Neural cell (in vitro differentiated cells): ENCODE measurements around the gene OR10J4.

Experiments used
- EP300 ChIP-seq: fragments of 450-650 bp; conservative IDR thresholded peaks from 2 replicates; pipeline ENCODE4 v1.6.1; 2014; ENCODE audit warnings: antibody characterized with exemption, mild to moderate bottlenecking, moderate library complexity; ENCODE audit not compliant: poor library complexity, severe bottlenecking
- EZH2 ChIP-seq: fragments of 200-600, 300-800 bp; shearing (Covaris generic), sonication (generic); IDR thresholded peaks from 2 replicates; pipeline ENCODE4 v1.6.1; 2014; ENCODE audit warnings: antibody characterized with exemption, low read length, borderline replicate concordance, mild to moderate bottlenecking; ENCODE audit not compliant: insufficient read depth, poor library complexity, severe bottlenecking
- SMC3 ChIP-seq: fragments of 450-650 bp; conservative IDR thresholded peaks from 2 replicates; pipeline ENCODE4 v1.6.1; 2014; ENCODE audit warnings: antibody characterized with exemption, mild to moderate bottlenecking, moderate library complexity; ENCODE audit not compliant: poor library complexity
- TAF1 ChIP-seq: IDR thresholded peaks from 2 replicates; pipeline ENCODE4 v1.6.1; 2012; ENCODE audit warnings: low read depth
- TF ChIP-seq, protein P1 (sequence below): fragments of 450-650 bp; IDR thresholded peaks from 2 replicates; pipeline ENCODE4 v1.5.1; 2014; ENCODE audit warnings: antibody characterized with exemption, mild to moderate bottlenecking, moderate library complexity; ENCODE audit not compliant: poor library complexity, severe bottlenecking
- TF ChIP-seq, protein P2 (sequence below): IDR thresholded peaks from 2 replicates; pipeline ENCODE4 v1.6.1; 2012; ENCODE audit warnings: borderline replicate concordance

DNA sequence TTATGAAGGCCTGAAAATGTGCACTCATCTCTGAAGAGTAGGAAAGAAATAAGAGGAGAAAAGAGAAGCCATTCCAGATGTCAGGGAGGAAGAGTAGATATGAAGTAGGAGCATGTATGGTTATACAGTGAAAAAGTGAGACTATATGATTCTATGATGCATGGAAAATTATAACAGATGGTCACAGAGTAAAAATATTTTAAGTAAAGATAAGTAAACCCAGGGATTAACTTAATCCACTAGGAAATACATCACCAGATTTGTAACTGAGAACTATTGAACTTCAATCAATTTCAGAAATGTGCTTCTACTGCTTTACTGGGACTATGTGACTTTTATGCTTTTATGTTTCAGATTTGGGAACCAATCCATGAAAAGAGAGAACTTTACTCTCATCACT is 7.4 kb downstream of the OR10J4 start, which contains the start of gene OR10J1:
- TF ChIP-seq EZH2 (no peak), TAF1 (no peak), EP300 (no peak), SMC3 (no peak)
- TF ChIP-seq, protein P1, sequence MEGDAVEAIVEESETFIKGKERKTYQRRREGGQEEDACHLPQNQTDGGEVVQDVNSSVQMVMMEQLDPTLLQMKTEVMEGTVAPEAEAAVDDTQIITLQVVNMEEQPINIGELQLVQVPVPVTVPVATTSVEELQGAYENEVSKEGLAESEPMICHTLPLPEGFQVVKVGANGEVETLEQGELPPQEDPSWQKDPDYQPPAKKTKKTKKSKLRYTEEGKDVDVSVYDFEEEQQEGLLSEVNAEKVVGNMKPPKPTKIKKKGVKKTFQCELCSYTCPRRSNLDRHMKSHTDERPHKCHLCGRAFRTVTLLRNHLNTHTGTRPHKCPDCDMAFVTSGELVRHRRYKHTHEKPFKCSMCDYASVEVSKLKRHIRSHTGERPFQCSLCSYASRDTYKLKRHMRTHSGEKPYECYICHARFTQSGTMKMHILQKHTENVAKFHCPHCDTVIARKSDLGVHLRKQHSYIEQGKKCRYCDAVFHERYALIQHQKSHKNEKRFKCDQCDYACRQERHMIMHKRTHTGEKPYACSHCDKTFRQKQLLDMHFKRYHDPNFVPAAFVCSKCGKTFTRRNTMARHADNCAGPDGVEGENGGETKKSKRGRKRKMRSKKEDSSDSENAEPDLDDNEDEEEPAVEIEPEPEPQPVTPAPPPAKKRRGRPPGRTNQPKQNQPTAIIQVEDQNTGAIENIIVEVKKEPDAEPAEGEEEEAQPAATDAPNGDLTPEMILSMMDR, result no peak
- TF ChIP-seq, protein P2, sequence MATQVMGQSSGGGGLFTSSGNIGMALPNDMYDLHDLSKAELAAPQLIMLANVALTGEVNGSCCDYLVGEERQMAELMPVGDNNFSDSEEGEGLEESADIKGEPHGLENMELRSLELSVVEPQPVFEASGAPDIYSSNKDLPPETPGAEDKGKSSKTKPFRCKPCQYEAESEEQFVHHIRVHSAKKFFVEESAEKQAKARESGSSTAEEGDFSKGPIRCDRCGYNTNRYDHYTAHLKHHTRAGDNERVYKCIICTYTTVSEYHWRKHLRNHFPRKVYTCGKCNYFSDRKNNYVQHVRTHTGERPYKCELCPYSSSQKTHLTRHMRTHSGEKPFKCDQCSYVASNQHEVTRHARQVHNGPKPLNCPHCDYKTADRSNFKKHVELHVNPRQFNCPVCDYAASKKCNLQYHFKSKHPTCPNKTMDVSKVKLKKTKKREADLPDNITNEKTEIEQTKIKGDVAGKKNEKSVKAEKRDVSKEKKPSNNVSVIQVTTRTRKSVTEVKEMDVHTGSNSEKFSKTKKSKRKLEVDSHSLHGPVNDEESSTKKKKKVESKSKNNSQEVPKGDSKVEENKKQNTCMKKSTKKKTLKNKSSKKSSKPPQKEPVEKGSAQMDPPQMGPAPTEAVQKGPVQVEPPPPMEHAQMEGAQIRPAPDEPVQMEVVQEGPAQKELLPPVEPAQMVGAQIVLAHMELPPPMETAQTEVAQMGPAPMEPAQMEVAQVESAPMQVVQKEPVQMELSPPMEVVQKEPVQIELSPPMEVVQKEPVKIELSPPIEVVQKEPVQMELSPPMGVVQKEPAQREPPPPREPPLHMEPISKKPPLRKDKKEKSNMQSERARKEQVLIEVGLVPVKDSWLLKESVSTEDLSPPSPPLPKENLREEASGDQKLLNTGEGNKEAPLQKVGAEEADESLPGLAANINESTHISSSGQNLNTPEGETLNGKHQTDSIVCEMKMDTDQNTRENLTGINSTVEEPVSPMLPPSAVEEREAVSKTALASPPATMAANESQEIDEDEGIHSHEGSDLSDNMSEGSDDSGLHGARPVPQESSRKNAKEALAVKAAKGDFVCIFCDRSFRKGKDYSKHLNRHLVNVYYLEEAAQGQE, result no peak
